IMR-90 (cell line): ENCODE data around the gene MYLK4. TPM values are rescaled to one million over a fixed set of nuclear protein-coding genes. Genes with fewer than 3 reads are reported as not detected.

Source experiments
- ATAC-seq: fragments of 200-7000 bp; cut with Tn5 transposase; 2 replicates; pipeline ENCODE4 v1.9.1; 2020; ENCODE audit warnings: low read depth, mild to moderate bottlenecking, moderate library complexity
- BruUV-seq: library from RNA; stranded (reverse); fragments of 400-500 nt; replicated peaks from 2 replicates; lab custom pipeline; 2021; lab: Mats Ljungman, UMichigan
- CTCF ChIA-PET: fragments of 300-600 bp; formaldehyde crosslinking; extraction: SDS; loops from one replicate; lab custom pipeline; 2021; ENCODE audit warnings: antibody characterized with exemption; lab: Yijun Ruan, JAX
- POLR2A ChIA-PET: fragments of 300-600 bp; sonication (Branson Sonifier 250); formaldehyde crosslinking; loops from one replicate; lab custom pipeline; 2022; ENCODE audit warnings: antibody characterized with exemption; ENCODE audit not compliant: unreplicated experiment; lab: Charles Lee
- DNase-seq: peaks from one replicate; pipeline ENCODE4 v3.0.0; 2013
- H2AFZ ChIP-seq: replicated peaks from 2 replicates; pipeline ENCODE3; 2013; ENCODE audit warnings: low read length, mild to moderate bottlenecking; ENCODE audit not compliant: poor library complexity
- H2AK5ac ChIP-seq: 2 replicates; pipeline ENCODE4 v1.6.1; 2013; ENCODE audit warnings: low read depth, low read length, inconsistent platforms
- H2AK9ac ChIP-seq: replicated peaks from 2 replicates; pipeline ENCODE3; 2013; ENCODE audit warnings: mild to moderate bottlenecking, low read depth, low read length, moderate library complexity; ENCODE audit not compliant: poor library complexity
- H2BK120ac ChIP-seq: 2 replicates; pipeline ENCODE4 v1.6.1; 2013; ENCODE audit warnings: low read depth, low read length, inconsistent platforms
- H2BK15ac ChIP-seq: 3 replicates; pipeline ENCODE4 v1.6.1; 2013; ENCODE audit warnings: low read depth, low read length, inconsistent platforms
- H2BK20ac ChIP-seq: 2 replicates; pipeline ENCODE4 v1.6.1; 2013; ENCODE audit warnings: low read depth, mild to moderate bottlenecking, inconsistent platforms, low read length, moderate library complexity
- H2BK5ac ChIP-seq: 2 replicates; pipeline ENCODE4 v1.6.1; 2013; ENCODE audit warnings: mild to moderate bottlenecking, low read depth, low read length, inconsistent platforms; ENCODE audit not compliant: poor library complexity, severe bottlenecking
- H3K14ac ChIP-seq: replicated peaks from 2 replicates; pipeline ENCODE4 v1.6.1; 2013; ENCODE audit warnings: low read depth, low read length, inconsistent platforms
- H3K18ac ChIP-seq: 2 replicates; pipeline ENCODE4 v1.6.1; 2013; ENCODE audit warnings: low read depth, low read length, control low read depth
- H3K23ac ChIP-seq: 2 replicates; pipeline ENCODE4 v1.6.1; 2013; ENCODE audit warnings: low read depth, low read length, inconsistent platforms
- H3K27ac ChIP-seq: 2 replicates; pipeline ENCODE4 v1.5.1; 2013; ENCODE audit warnings: mild to moderate bottlenecking, control low read depth, low read length; ENCODE audit not compliant: insufficient read depth
- H3K27me3 ChIP-seq: 2 replicates; pipeline ENCODE4 v1.6.1; 2013; ENCODE audit warnings: low read length; ENCODE audit not compliant: control insufficient read depth, insufficient read depth
- H3K36me3 ChIP-seq: 2 replicates; pipeline ENCODE4 v1.6.1; 2013; ENCODE audit warnings: low read length, mixed read lengths; ENCODE audit not compliant: control insufficient read depth, insufficient read depth
- H3K4ac ChIP-seq: 2 replicates; pipeline ENCODE4 v1.6.1; 2013; ENCODE audit warnings: low read depth, low read length, inconsistent platforms
- H3K4me1 ChIP-seq: 2 replicates; pipeline ENCODE4 v1.6.1; 2013; ENCODE audit warnings: low read length, mixed read lengths; ENCODE audit not compliant: control insufficient read depth, insufficient read depth
- H3K4me2 ChIP-seq: 2 replicates; pipeline ENCODE4 v1.6.1; 2013; ENCODE audit warnings: low read depth, mild to moderate bottlenecking, control low read depth, low read length, moderate library complexity
- H3K4me3 ChIP-seq: 2 replicates; pipeline ENCODE4 v1.5.1; 2013; ENCODE audit warnings: low read depth, mild to moderate bottlenecking, control low read depth, low read length, moderate library complexity; ENCODE audit not compliant: insufficient read depth
- H3K56ac ChIP-seq: 2 replicates; pipeline ENCODE4 v1.6.1; 2013; ENCODE audit warnings: low read length, inconsistent platforms; ENCODE audit not compliant: insufficient read depth; ENCODE audit errors: extremely low read depth
- H3K79me1 ChIP-seq, 2 experiments: 2 replicates each; pipeline ENCODE4 v1.6.1; 2013; ENCODE audit warnings: low read length in 2 of 2, inconsistent platforms in 1 of 2, low read depth in 1 of 2
- H3K9ac ChIP-seq: 2 replicates; pipeline ENCODE4 v1.6.1; 2013; ENCODE audit warnings: low read depth, low read length, control low read depth
- H3K9me1 ChIP-seq: 2 replicates; pipeline ENCODE4 v1.6.1; 2013; ENCODE audit warnings: low read length, inconsistent platforms; ENCODE audit not compliant: insufficient read depth
- H3K9me3 ChIP-seq: 2 replicates; pipeline ENCODE4 v1.6.1; 2013; ENCODE audit warnings: low read length; ENCODE audit not compliant: control insufficient read depth, insufficient read depth
- H4K20me1 ChIP-seq: 2 replicates; pipeline ENCODE4 v1.6.1; 2013; ENCODE audit warnings: low read length, inconsistent platforms; ENCODE audit not compliant: insufficient read depth
- H4K5ac ChIP-seq: 2 replicates; pipeline ENCODE4 v1.6.1; 2013; ENCODE audit warnings: mild to moderate bottlenecking, low read depth, low read length, control low read depth
- H4K8ac ChIP-seq, 2 experiments: 2 replicates each; pipeline ENCODE4 v1.6.1; 2013; ENCODE audit warnings: low read depth in 2 of 2, low read length in 2 of 2, control low read depth in 1 of 2, inconsistent platforms in 1 of 2
- H4K91ac ChIP-seq: 2 replicates; pipeline ENCODE4 v1.6.1; 2013; ENCODE audit warnings: low read depth, low read length, inconsistent platforms; ENCODE audit not compliant: insufficient read depth
- MXI1 ChIP-seq: IDR thresholded peaks from 2 replicates; pipeline ENCODE4 v1.6.1; 2012; ENCODE audit warnings: low read depth, mild to moderate bottlenecking, low read length, moderate library complexity, borderline replicate concordance
- NFE2L2 ChIP-seq: fragments of 150-350 bp; IDR thresholded peaks from 2 replicates; pipeline ENCODE4 v1.6.1; 2016; ENCODE audit warnings: low read depth, mild to moderate bottlenecking, low read length
- WGBS, 2 experiments: methylation state at CpG; one replicate each; pipeline versions ENCODE4 v1.1.5 to v1.1.7; 2013; ENCODE audit warnings: missing lambda C conversion rate in 2 of 2; ENCODE audit not compliant: insufficient read length in 1 of 2; ENCODE audit errors: extremely low coverage in 2 of 2; 5-methylcytosine and 5-hydroxymethylcytosine counted together
- dilution Hi-C: fragments of 300-500 bp; cut with HindIII; formaldehyde crosslinking; loops from one replicate; pipeline ENCODE4 v1.14.3; 2018; ENCODE audit warnings: low sequenced_read_pairs; ENCODE audit not compliant: unreplicated experiment
- in situ Hi-C: fragments of 300-500 bp; cut with MboI; formaldehyde crosslinking; loops from 3 replicates; pipeline ENCODE4 v1.14.3; 2019; ENCODE audit warnings: low sequenced_read_pairs, inconsistent platforms, mixed read lengths
- intact Hi-C: fragments of 100-400 bp; cut with micrococcal nuclease; formaldehyde crosslinking; loops from 2 replicates; pipeline ENCODE4 v1.10.0; 2022
- polyA plus RNA-seq, 3 experiments: library from polyadenylated mRNA; depleted of rRNA; stranded (reverse); fragments of >200 nt; gene quantifications; 2 replicates each; pipeline ENCODE4 v1.2.3, GENCODE V29; 2012; ENCODE audit warnings: low replicate concordance in 1 of 3
- total RNA-seq: library from RNA; depleted of rRNA; stranded (reverse); fragments of >200 nt; gene quantifications from 2 replicates; pipeline ENCODE4 v1.2.3, GENCODE V29; 2012

Gene MYLK4
- total and polyA plus RNA-seq, 2 of the 4 experiments (the other 2 are of a cell fraction), result under 0.01 to 0.07 TPM

- ChIA-PET CTCF (interaction anchor here (0.6 kb wide), 1 partner anchor 1158 kb away, joined by 3 read pairs; no protein-coding TSS in a partner anchor), POLR2A (no interaction called here)
- no peak for ATAC-seq
- H3K27ac ChIP-seq, result no peak overlapping the region
- no peak overlapping the region for H2AK5ac ChIP-seq
- no peaks in the 10 kb centered on the region for H4K20me1 ChIP-seq
- TF ChIP-seq NFE2L2 (no peak), MXI1 (no peak)
- H2BK120ac ChIP-seq, result no peak overlapping the region
- H2BK15ac ChIP-seq, result no peak overlapping the region
- no peak overlapping the region for H4K8ac ChIP-seq
- no TSS peak for BruUV-seq
- WGBS, 2 experiments, result 92% methylated on average over 2 of the region's 9 CpGs; no CpG with 5 or more reads in 1 of the 2 experiments
- H3K4me2 ChIP-seq, result no peak overlapping the region
- H3K4me1 ChIP-seq, result no peaks in the 10 kb centered on the region
- no peak overlapping the region for H2BK5ac ChIP-seq
- no peak overlapping the region for H3K23ac ChIP-seq
- no peak overlapping the region for H3K18ac ChIP-seq
- intact Hi-C loops (loop anchor here (5.0 kb wide), 1 partner anchor 152 kb away; no protein-coding TSS in a partner anchor), dilution Hi-C loops (no loop called here), in situ Hi-C loops (no loop called here)
- H4K5ac ChIP-seq, result no peak overlapping the region
- no peak overlapping the region for H2AK9ac ChIP-seq
- DNase-seq, result no peak
- H4K91ac ChIP-seq, result no peak overlapping the region
- no peak overlapping the region for H2AFZ ChIP-seq
- no peak overlapping the region for H3K14ac ChIP-seq
- H3K56ac ChIP-seq, result no peak overlapping the region
- no peaks in the 10 kb centered on the region for H3K79me1 ChIP-seq
- no peak overlapping the region for H3K4ac ChIP-seq
- H3K27me3 ChIP-seq, result peaks cover 16% of the 10 kb centered on the region
- no peak overlapping the region for H2BK20ac ChIP-seq
- no peaks in the 10 kb centered on the region for H3K36me3 ChIP-seq
- no peaks in the 10 kb centered on the region for H3K9me1 ChIP-seq
- H3K4me3 ChIP-seq, result no peak overlapping the region
- H3K9ac ChIP-seq, result no peak overlapping the region
- no peaks in the 10 kb centered on the region for H3K9me3 ChIP-seq
Observed at GRCh38 chr6:2619651-2620050, 131.1 kb downstream of the MYLK4 start.
